Breast epithelium (tissue), 3 donors: ENCODE measurements around the gene FNDC5.

Experiments used
- POLR2A ChIP-seq: fragments of 450-650 bp; IDR thresholded peaks from one replicate; pipeline ENCODE4 v1.6.1; 2016; ENCODE audit warnings: antibody characterized with exemption, mild to moderate bottlenecking, moderate library complexity
- POLR2AphosphoS5 ChIP-seq, 3 donors: sonication (generic); formaldehyde crosslinking; IDR thresholded peaks; one replicate each; pipeline ENCODE4 v1.6.1; 2017; ENCODE audit warnings: antibody characterized with exemption in 3 of 3
- TF ChIP-seq, protein P1 (sequence below), 3 donors: fragments of 450-650 bp; IDR thresholded peaks; one replicate each; pipeline ENCODE4 v1.5.1; 2016 to 2017; ENCODE audit warnings: antibody characterized with exemption in 3 of 3, mild to moderate bottlenecking in 3 of 3, moderate library complexity in 3 of 3

DNA sequence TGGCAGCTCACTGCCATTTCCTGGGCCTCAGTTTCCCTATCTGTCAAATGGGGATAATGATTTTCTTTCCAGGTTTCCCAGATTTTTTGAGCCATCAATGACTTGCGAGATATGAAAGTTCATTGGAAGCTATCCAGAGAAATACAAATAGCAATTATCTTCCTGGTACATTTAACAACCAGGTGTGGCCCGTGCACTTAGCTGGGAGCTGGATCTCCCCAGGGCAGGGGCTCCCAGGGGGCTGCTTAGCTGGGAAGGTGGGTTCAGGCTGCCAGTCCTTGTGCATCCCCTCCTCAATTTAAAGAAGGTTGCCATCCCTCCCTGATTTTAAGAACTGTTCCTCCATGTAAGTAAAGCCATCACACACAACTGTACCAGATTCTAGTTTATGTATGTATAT is 34.1 kb upstream of the FNDC5 start:
- TF ChIP-seq POLR2AphosphoS5 (IDR thresholded peaks at IDR 0.05) (no peak), POLR2A (no peak)
- TF ChIP-seq, protein P1, sequence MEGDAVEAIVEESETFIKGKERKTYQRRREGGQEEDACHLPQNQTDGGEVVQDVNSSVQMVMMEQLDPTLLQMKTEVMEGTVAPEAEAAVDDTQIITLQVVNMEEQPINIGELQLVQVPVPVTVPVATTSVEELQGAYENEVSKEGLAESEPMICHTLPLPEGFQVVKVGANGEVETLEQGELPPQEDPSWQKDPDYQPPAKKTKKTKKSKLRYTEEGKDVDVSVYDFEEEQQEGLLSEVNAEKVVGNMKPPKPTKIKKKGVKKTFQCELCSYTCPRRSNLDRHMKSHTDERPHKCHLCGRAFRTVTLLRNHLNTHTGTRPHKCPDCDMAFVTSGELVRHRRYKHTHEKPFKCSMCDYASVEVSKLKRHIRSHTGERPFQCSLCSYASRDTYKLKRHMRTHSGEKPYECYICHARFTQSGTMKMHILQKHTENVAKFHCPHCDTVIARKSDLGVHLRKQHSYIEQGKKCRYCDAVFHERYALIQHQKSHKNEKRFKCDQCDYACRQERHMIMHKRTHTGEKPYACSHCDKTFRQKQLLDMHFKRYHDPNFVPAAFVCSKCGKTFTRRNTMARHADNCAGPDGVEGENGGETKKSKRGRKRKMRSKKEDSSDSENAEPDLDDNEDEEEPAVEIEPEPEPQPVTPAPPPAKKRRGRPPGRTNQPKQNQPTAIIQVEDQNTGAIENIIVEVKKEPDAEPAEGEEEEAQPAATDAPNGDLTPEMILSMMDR (IDR thresholded peaks at IDR 0.05): no peak
